ENCODE results near the gene BBX. TPM values are rescaled to one million over a fixed set of nuclear protein-coding genes. Genes with fewer than 3 reads are reported as not detected.

The BBX gene
- total and polyA plus RNA-seq, 2 of the 4 experiments (the other 2 are of a cell fraction), result 13.6 to 107 TPM

- Histone ChIP-seq H4K91ac (ENCODE audit: insufficient read depth, low read depth, low read length) (no peak overlapping the region), H3K14ac (replicated peaks; ENCODE audit: low read depth, low read length) (no peak overlapping the region), H2AK9ac (replicated peaks; ENCODE audit: low read depth, low read length, poor library complexity) (no peak overlapping the region), H3K4me3 (ENCODE audit: insufficient read depth, low read depth, low read length) (no peak overlapping the region), H4K8ac (ENCODE audit: low read depth in 2 of 2, low read length in 2 of 2) (no peak overlapping the region), H3K4me2 (ENCODE audit: low read depth, low read length) (no peak overlapping the region), H3K56ac (ENCODE audit: extremely low read depth, insufficient read depth, low read length) (no peak overlapping the region), H4K5ac (ENCODE audit: low read depth, low read length) (no peak overlapping the region), H3K9ac (ENCODE audit: low read depth, low read length) (no peak overlapping the region), H3K36me3 (ENCODE audit: control insufficient read depth, insufficient read depth, low read length) (peaks cover 9% of the 10 kb centered on the region), H2BK15ac (ENCODE audit: low read depth, low read length) (no peak overlapping the region), H2AFZ (replicated peaks; ENCODE audit: low read length, poor library complexity) (no peak overlapping the region), H2BK120ac (ENCODE audit: low read depth, low read length) (no peak overlapping the region), H3K79me1 (ENCODE audit: low read depth in 1 of 2, low read length in 2 of 2) (no peaks in the 10 kb centered on the region), H3K27ac (ENCODE audit: insufficient read depth, low read length) (no peak overlapping the region), H3K27me3 (ENCODE audit: control insufficient read depth, insufficient read depth, low read length) (no peaks in the 10 kb centered on the region), H3K23ac (ENCODE audit: low read depth, low read length) (no peak overlapping the region), H4K20me1 (ENCODE audit: insufficient read depth, low read length) (no peaks in the 10 kb centered on the region), H2AK5ac (ENCODE audit: low read depth, low read length) (no peak overlapping the region), H3K4me1 (ENCODE audit: control insufficient read depth, insufficient read depth, low read length) (peaks cover 2% of the 10 kb centered on the region), H3K18ac (ENCODE audit: low read depth, low read length) (no peak overlapping the region), H3K9me3 (ENCODE audit: control insufficient read depth, insufficient read depth, low read length) (no peaks in the 10 kb centered on the region), H2BK20ac (ENCODE audit: low read depth, low read length) (no peak overlapping the region), H2BK5ac (ENCODE audit: low read depth, low read length, poor library complexity, severe bottlenecking) (no peak overlapping the region), H3K9me1 (ENCODE audit: insufficient read depth, low read length) (no peaks in the 10 kb centered on the region), H3K4ac (ENCODE audit: low read depth, low read length) (no peak overlapping the region)
- WGBS, 2 experiments (ENCODE audit: extremely low coverage in 2 of 2, insufficient read length in 1 of 2), result no CpG with 5 or more reads among the region's 2 CpGs
- intact Hi-C loops (cut with micrococcal nuclease), result no loop called here
- CTCF ChIA-PET, result no interaction called here
- DNase-seq (no peak), ATAC-seq (ENCODE audit: low read depth) (no peak)
- dilution Hi-C loops (cut with HindIII; ENCODE audit: low sequenced_read_pairs, unreplicated experiment), result no loop called here
- in situ Hi-C loops (cut with MboI; ENCODE audit: low sequenced_read_pairs), result no loop called here
- TF ChIP-seq CTCF (conservative IDR thresholded peaks at IDR 0.05; ENCODE audit: low read depth, low read length), result no peak
- no peak for TF ChIP-seq MXI1 (IDR thresholded peaks at IDR 0.05; ENCODE audit: borderline replicate concordance, low read depth, low read length)
- no TSS peak for BruUV-seq (replicated peaks)
- POLR2A ChIA-PET (ENCODE audit: unreplicated experiment), result no interaction called here
These were observed 259.3 kb downstream of the BBX start for GRCh38 chr3:107782054-107782453.

Measured in IMR-90 (cell line).